Naive thymus-derived CD8-positive, alpha-beta T cell (primary cell): ENCODE data around the gene POSTN. TPM values are rescaled to one million over a fixed set of nuclear protein-coding genes. Genes with fewer than 3 reads are reported as not detected.
"Not testable (repeated sequence)": the region's sequence is repeated elsewhere in the genome, so short reads cannot be mapped to it uniquely, and the experiment has no call there.

Experiments
- ATAC-seq, 2 donors: fragments of 150-1000 bp; cut with Tn5 transposase in 1 of 2; sonication (Bioruptor Pico), chemical (Tn5 transposase) in 1 of 2; 1 replicate in 1 of 2; 2 replicates in 1 of 2; pipeline ENCODE4 v1.10.0; 2021; ENCODE audit warnings: mild to moderate bottlenecking in 2 of 2, moderate library complexity in 2 of 2
- POLR2A ChIA-PET: fragments of 350-600 bp; sonication (Branson Sonifier 250); formaldehyde crosslinking; loops from one replicate; lab custom pipeline; 2021; ENCODE audit warnings: antibody characterized with exemption; lab: Charles Lee
- DNase-seq, 10 donors: peaks; one replicate each; pipeline versions ENCODE4 v3.0.0 to v3.0.0-alpha.2; 2020 to 2022
- H3K27ac Mint-ChIP-seq, 10 donors: one replicate each; pipeline ENCODE4 v1.8.0; 2020 to 2022; ENCODE audit warnings: mild to moderate bottlenecking in 10 of 10, mixed read lengths in 10 of 10, moderate library complexity in 4 of 10, inconsistent platforms in 1 of 10
- H3K27me3 Mint-ChIP-seq, 5 donors: one replicate each; pipeline ENCODE4 v1.8.0; 2021 to 2022; ENCODE audit warnings: mixed read lengths in 5 of 5
- H3K36me3 Mint-ChIP-seq, 3 donors: one replicate each; pipeline ENCODE4 v1.8.0; 2020 to 2022; ENCODE audit warnings: mixed read lengths in 3 of 3, mild to moderate bottlenecking in 2 of 3, inconsistent platforms in 1 of 3
- H3K4me1 Mint-ChIP-seq, 4 donors: one replicate each; pipeline ENCODE4 v1.8.0; 2021 to 2022; ENCODE audit warnings: mixed read lengths in 4 of 4
- H3K4me3 Mint-ChIP-seq, 10 donors: one replicate each; pipeline ENCODE4 v1.8.0; 2020 to 2022; ENCODE audit warnings: mild to moderate bottlenecking in 10 of 10, mixed read lengths in 10 of 10, moderate library complexity in 6 of 10, inconsistent platforms in 1 of 10
- H3K9me3 Mint-ChIP-seq, 9 donors: one replicate each; pipeline ENCODE4 v1.8.0; 2020 to 2022; ENCODE audit warnings: mixed read lengths in 9 of 9, mild to moderate bottlenecking in 3 of 9, inconsistent platforms in 1 of 9, moderate library complexity in 1 of 9
- polyA plus RNA-seq, 3 donors: library from polyadenylated mRNA; unstranded; fragments of 300-500 nt; fragmentation: Illumina TruSeq; gene quantifications; one replicate each; pipeline ENCODE4 v1.2.3, GENCODE V29; 2021
- total RNA-seq, 8 experiments: library from RNA in 2 of 8; stranded (reverse) in 2 of 8; gene quantifications; one replicate each; pipeline ENCODE4 v1.2.3 and lab custom pipeline; 2021 to 2026

The POSTN gene
- total and polyA plus RNA-seq, 5 experiments from 2014 or later: not detected

DNA sequence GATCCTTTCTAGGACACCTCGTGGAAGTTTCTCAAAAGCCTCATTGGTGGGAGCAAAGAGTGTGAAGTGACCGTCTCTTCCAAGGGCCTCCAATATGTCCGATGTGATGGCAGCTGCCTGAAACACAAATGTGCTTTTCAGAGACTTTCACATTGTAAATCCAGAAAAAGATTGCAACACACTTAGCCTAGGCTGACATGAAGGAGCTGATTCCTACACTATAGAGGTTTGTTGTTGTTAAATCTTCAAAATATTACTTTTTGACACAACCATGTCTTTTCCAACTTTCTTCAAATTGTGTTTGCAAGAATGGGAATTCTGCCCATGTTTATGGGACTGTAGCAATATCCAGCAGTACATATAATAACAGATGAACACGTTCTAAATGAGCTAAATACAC, 12.4 kb downstream of the POSTN start:
- ATAC-seq (no peak), DNase-seq (no peak)
- Mint-ChIP-seq H3K27me3 (peaks cover 0 to 3% (median 0%) of the 10 kb centered on the region in 5 donors), H3K4me1 (no peaks in the 10 kb centered on the region), H3K4me3 (no peak overlapping the region), H3K9me3 (peaks cover 0 to 15% (median 0%) of the 10 kb centered on the region in 9 donors), H3K36me3 (peaks cover 0 to 2% (median 0%) of the 10 kb centered on the region in 3 donors), H3K27ac (no peak overlapping the region)
- POLR2A ChIA-PET: no interaction called here

DNA sequence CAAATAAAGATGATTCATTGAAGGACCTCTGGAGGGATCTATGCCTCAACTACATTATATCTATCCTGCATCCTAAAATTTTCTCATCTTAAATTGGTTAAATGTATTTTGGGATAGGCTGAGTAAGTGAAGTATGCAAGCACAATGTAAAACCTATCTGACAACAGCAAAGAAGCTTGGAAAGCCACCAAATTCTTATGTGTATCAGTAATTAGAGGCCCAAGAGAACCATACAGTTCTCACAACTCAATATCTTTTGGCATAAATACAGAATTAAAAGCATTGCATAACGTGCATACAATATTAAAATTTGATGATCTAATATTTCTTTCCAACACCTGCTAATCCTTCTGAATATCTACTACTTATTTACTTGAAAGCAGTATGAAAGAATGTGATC, 13.0 kb downstream of the POSTN start:
- peaks cover 0 to 15% (median 0%) of the 10 kb centered on the region in 9 donors for H3K9me3 Mint-ChIP-seq
- H3K4me3 Mint-ChIP-seq: no peak overlapping the region
- ATAC-seq: no peak
- POLR2A ChIA-PET: no interaction called here
- H3K4me1 Mint-ChIP-seq: no peaks in the 10 kb centered on the region
- H3K36me3 Mint-ChIP-seq: peaks cover 0 to 2% (median 0%) of the 10 kb centered on the region in 3 donors
- H3K27ac Mint-ChIP-seq: no peak overlapping the region
- no peak for DNase-seq
- peaks cover 0 to 3% (median 0%) of the 10 kb centered on the region in 5 donors for H3K27me3 Mint-ChIP-seq

- H3K27ac Mint-ChIP-seq: no peak overlapping the region
- ATAC-seq: no peak
- no peak overlapping the region for H3K4me3 Mint-ChIP-seq
- no peaks in the 10 kb centered on the region for H3K4me1 Mint-ChIP-seq
- H3K27me3 Mint-ChIP-seq: no peaks in the 10 kb centered on the region
- H3K9me3 Mint-ChIP-seq: peaks cover 0 to 5% (median 0%) of the 10 kb centered on the region in 9 donors
- no peak for DNase-seq
- H3K36me3 Mint-ChIP-seq: no peaks in the 10 kb centered on the region
- POLR2A ChIA-PET: no interaction called here
Measured at GRCh38 chr13:37576601-37577000, 22.0 kb downstream of the POSTN start.

- ATAC-seq (no peak), DNase-seq (no peak)
- POLR2A ChIA-PET: no interaction called here
- Mint-ChIP-seq H3K4me1 (no peaks in the 10 kb centered on the region), H3K4me3 (no peak overlapping the region), H3K27me3 (no peaks in the 10 kb centered on the region), H3K9me3 (peaks cover 0 to 10% (median 4%) of the 10 kb centered on the region in 9 donors), H3K36me3 (no peaks in the 10 kb centered on the region), H3K27ac (no peak overlapping the region)
Measured at GRCh38 chr13:37565425-37565824, 33.1 kb downstream of the POSTN start.

DNA sequence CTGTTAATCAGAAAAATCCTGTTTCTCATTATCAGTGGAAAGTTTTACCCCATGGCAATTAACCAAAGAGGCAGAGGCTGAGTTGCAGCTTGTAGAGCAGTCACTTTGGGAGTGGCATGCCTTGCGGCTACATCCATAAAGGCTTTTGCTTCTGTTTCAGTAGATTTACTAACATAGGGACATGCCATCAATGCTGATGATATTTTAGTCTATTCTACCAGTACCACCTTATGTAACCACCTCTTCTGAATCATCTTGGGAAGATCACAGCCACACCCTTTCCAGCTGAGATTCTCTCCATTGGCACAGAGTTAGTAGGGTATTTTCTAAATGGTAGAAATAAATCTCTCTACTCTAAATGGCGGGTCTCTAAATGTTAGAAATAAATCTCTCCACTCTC, 37.5 kb downstream of the POSTN start:
- POLR2A ChIA-PET: no interaction called here
- H3K9me3 Mint-ChIP-seq: peaks cover 6 to 42% (median 21%) of the 10 kb centered on the region in 9 donors
- H3K27ac Mint-ChIP-seq: no peak overlapping the region
- H3K27me3 Mint-ChIP-seq: no peaks in the 10 kb centered on the region
- ATAC-seq (no peak), DNase-seq (no peak)
- no peaks in the 10 kb centered on the region for H3K4me1 Mint-ChIP-seq
- no peak overlapping the region for H3K4me3 Mint-ChIP-seq
- no peaks in the 10 kb centered on the region for H3K36me3 Mint-ChIP-seq

GRCh38 chr13:37560526-37560925, 38.0 kb downstream of the POSTN start:
- Mint-ChIP-seq H3K9me3 (peaks cover 6 to 42% (median 21%) of the 10 kb centered on the region in 9 donors), H3K36me3 (no peaks in the 10 kb centered on the region), H3K27ac (no peak overlapping the region), H3K4me3 (no peak overlapping the region), H3K27me3 (no peaks in the 10 kb centered on the region), H3K4me1 (no peaks in the 10 kb centered on the region)
- POLR2A ChIA-PET: no interaction called here
- no peak for ATAC-seq
- DNase-seq: no peak

DNA sequence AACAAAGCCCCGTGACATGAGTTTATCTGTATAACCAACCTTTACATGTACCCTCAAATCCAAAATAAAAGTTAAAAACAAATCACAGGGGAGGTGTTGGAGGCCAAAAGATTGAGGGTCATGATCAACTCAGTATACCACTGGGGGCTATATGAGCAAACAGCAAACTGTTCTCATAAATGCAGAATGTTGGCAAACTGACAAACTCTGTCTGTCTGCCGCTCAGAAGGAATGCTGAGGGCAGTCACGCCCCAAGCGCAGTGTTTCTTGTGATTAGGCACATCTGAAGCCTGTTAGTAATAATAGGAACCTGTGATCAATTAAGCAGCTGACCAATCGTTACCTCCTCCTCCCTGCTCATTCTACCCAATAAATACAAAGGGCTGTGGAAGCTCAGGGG, 39.8 kb downstream of the POSTN start:
- H3K27me3 Mint-ChIP-seq, H3K4me1 Mint-ChIP-seq, H3K27ac Mint-ChIP-seq, H3K36me3 Mint-ChIP-seq, DNase-seq, H3K4me3 Mint-ChIP-seq, ATAC-seq, POLR2A ChIA-PET: not testable (repeated sequence)
- peaks cover 8 to 42% (median 24%) of the 10 kb centered on the region in 9 donors for H3K9me3 Mint-ChIP-seq

DNA sequence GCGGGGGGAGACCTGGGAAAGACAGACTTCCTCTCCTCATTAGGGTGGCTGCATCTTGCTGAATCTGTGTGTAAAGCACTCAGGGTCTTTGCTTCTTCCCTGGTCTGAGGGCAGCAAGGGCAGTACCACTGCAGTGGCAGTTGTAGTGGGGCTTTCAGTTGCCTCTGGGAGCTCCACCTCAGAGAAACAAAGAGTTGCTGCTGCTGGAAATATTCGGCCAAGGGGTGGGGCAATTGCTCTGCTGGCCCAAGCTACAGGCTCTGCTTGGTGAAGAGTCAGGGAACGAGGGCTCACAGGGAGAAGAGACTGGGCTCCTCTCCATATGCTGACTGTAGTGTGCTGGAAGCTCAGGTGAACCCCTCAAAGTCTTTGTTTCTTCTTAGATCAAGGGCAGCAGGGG, 52.5 kb downstream of the POSTN start:
- no peaks in the 10 kb centered on the region for H3K27me3 Mint-ChIP-seq
- peaks cover under 1 to 26% (median 6%) of the 10 kb centered on the region in 9 donors for H3K9me3 Mint-ChIP-seq
- ATAC-seq: no peak
- H3K27ac Mint-ChIP-seq: no peak overlapping the region
- H3K36me3 Mint-ChIP-seq: peaks cover 0 to 4% (median 0%) of the 10 kb centered on the region in 3 donors
- POLR2A ChIA-PET: no interaction called here
- no peaks in the 10 kb centered on the region for H3K4me1 Mint-ChIP-seq
- H3K4me3 Mint-ChIP-seq: no peak overlapping the region
- DNase-seq: no peak

DNA sequence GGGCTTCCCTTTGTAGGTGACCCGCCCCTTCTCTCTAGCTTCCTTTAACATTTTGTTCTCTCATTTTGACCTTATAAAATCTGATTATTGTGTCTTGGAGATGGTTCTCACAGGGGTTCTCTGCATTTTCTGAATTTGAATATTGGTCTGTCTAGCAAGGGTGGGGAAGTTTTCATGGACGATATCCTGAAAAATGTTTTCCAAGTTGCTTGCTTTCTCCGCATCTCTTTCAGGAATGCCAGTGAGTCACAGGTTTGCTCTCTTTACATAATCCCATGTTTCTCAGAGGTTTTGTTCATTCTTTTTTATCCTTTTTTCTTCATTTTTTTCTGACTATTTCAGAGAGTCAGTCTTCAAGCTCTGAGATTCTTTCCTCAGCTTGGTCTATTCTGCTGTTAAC, 53.6 kb downstream of the POSTN start:
- Mint-ChIP-seq H3K27me3 (no peaks in the 10 kb centered on the region), H3K9me3 (peaks cover 3 to 20% (median 10%) of the 10 kb centered on the region in 9 donors), H3K27ac (no peak overlapping the region), H3K4me1 (no peaks in the 10 kb centered on the region), H3K4me3 (no peak overlapping the region), H3K36me3 (peaks cover 0 to 4% (median 0%) of the 10 kb centered on the region in 3 donors)
- no peak for DNase-seq
- POLR2A ChIA-PET: no interaction called here
- no peak for ATAC-seq

DNA sequence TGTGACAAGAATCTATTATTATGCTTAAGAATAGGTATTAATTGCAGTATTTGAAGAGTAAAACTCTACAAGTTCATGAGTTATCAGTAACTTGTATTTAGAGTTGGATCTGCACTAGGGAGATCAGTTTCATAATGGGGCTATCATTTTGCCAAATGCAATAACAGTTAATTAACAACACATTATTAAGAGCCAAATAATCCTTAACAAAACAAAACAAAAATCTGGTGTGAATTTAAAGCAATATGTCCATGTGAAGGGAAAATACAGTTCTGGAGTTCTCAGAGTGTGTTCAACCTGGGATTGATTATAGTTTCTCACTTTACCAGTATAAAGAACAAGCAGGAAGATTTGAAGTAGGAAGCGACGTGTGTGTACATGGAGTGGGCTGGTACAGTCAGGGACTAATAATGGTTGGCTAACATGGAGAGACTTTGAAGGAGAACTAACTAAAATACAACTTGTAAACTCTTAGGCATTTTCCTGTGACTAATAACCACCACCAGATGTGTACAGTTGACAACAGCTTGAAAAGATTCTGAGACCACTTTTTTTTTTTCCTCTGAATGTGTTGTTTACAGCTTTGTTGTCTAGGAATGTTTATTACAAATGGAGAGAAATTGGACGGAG, 58.5 kb downstream of the POSTN start:
- POLR2A ChIA-PET: no interaction called here
- Mint-ChIP-seq H3K27me3 (no peaks in the 10 kb centered on the region), H3K4me3 (no peak overlapping the region), H3K36me3 (no peaks in the 10 kb centered on the region), H3K9me3 (peaks cover 3 to 26% (median 12%) of the 10 kb centered on the region in 9 donors), H3K27ac (no peak overlapping the region), H3K4me1 (no peaks in the 10 kb centered on the region)
- ATAC-seq (no peak), DNase-seq (no peak)

DNA sequence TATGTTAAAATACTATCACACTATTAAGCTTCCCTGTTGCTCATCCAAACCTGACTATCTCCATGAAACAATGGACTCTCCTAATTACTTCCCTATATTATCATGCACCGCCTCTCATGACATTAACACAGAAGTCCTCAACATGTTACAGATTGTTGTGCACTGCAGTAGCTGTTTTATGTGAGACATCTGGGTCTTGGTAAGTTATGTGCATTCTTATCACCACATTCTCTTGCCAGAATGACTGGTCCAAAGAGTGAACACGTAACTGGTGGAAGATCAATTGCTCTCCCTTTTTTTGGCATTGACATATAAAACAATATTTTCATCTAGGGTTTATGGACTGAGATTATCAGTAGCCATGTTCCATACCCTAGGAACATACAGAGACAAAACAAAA, 59.4 kb downstream of the POSTN start:
- Mint-ChIP-seq H3K36me3 (peaks cover 0 to 2% (median 0%) of the 10 kb centered on the region in 3 donors), H3K27ac (no peak overlapping the region), H3K4me3 (no peak overlapping the region), H3K4me1 (no peaks in the 10 kb centered on the region), H3K27me3 (no peaks in the 10 kb centered on the region), H3K9me3 (peaks cover 0 to 26% (median 8%) of the 10 kb centered on the region in 9 donors)
- ATAC-seq (no peak), DNase-seq (no peak)
- POLR2A ChIA-PET: no interaction called here

- Mint-ChIP-seq H3K4me1 (no peaks in the 10 kb centered on the region), H3K27me3 (no peaks in the 10 kb centered on the region), H3K27ac (no peak overlapping the region), H3K9me3 (peaks cover 4 to 30% (median 12%) of the 10 kb centered on the region in 9 donors), H3K4me3 (no peak overlapping the region), H3K36me3 (peaks cover 0 to 3% (median 0%) of the 10 kb centered on the region in 3 donors)
- ATAC-seq: no peak
- no peak for DNase-seq
- POLR2A ChIA-PET: no interaction called here
Measured at GRCh38 chr13:37535501-37535900, 63.1 kb downstream of the POSTN start.

GRCh38 chr13:37534676-37535075, 63.9 kb downstream of the POSTN start:
- ATAC-seq (no peak), DNase-seq (no peak)
- POLR2A ChIA-PET: no interaction called here
- no peaks in the 10 kb centered on the region for H3K27me3 Mint-ChIP-seq
- no peak overlapping the region for H3K4me3 Mint-ChIP-seq
- H3K9me3 Mint-ChIP-seq: peaks cover 3 to 24% (median 12%) of the 10 kb centered on the region in 9 donors
- no peaks in the 10 kb centered on the region for H3K4me1 Mint-ChIP-seq
- no peak overlapping the region for H3K27ac Mint-ChIP-seq
- peaks cover 0 to 3% (median 0%) of the 10 kb centered on the region in 3 donors for H3K36me3 Mint-ChIP-seq

DNA sequence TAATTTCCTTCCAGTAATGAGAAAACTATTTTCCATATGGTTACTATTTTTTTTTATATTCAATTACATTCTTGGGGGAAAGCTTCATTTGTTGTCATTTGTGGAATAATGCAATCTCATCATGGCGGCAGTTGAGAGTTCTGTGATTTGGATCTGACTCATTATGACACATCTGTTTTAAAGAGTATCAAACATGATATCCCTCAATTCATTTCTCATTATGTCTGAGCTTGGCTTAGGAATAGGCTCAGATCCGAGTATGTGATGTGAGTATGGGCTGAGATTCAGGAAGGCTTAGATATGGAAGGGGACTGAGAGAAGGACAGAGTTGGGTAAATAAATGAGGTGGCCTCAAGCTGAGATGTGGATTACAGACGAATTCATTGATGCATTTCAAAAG, 64.4 kb downstream of the POSTN start:
- Mint-ChIP-seq H3K4me1 (no peaks in the 10 kb centered on the region), H3K36me3 (peaks cover 0 to 3% (median 0%) of the 10 kb centered on the region in 3 donors), H3K27ac (no peak overlapping the region), H3K4me3 (no peak overlapping the region), H3K27me3 (no peaks in the 10 kb centered on the region), H3K9me3 (peaks cover 0 to 24% (median 12%) of the 10 kb centered on the region in 9 donors)
- POLR2A ChIA-PET: no interaction called here
- no peak for DNase-seq
- no peak for ATAC-seq
